Neural cell (in vitro differentiated cells): ENCODE data around the gene P2RY1. TPM values are rescaled to one million over a fixed set of nuclear protein-coding genes. Genes with fewer than 3 reads are reported as not detected.

Experiments used
- H2AFZ ChIP-seq: fragments of 200-600, 300-800 bp; sonication (generic), shearing (Covaris generic); 2 replicates; pipeline ENCODE4 v1.6.0; 2014; ENCODE audit warnings: low read depth, mild to moderate bottlenecking, antibody characterized with exemption, low read length, moderate library complexity
- H3F3A ChIP-seq: fragments of 200-600 bp; shearing (Covaris generic); 2 replicates; pipeline ENCODE4 v1.6.1; 2016; ENCODE audit warnings: mild to moderate bottlenecking, moderate library complexity, mixed read lengths, antibody characterized with exemption, low read length; ENCODE audit not compliant: insufficient read depth, poor library complexity, severe bottlenecking
- H3K27ac ChIP-seq: fragments of 200-600, 300-800 bp; sonication (generic), shearing (Covaris generic); 2 replicates; pipeline ENCODE4 v1.5.1; 2014; ENCODE audit warnings: mild to moderate bottlenecking, low read length, moderate library complexity
- H3K27me3 ChIP-seq: fragments of 300-800, 200-600 bp; sonication (generic), shearing (Covaris generic); 2 replicates; pipeline ENCODE4 v1.6.0; 2014; ENCODE audit warnings: mild to moderate bottlenecking, low read depth, low read length, moderate library complexity; ENCODE audit not compliant: insufficient read depth
- H3K36me3 ChIP-seq: fragments of 300-800, 200-600 bp; sonication (generic), shearing (Covaris generic); 2 replicates; pipeline ENCODE4 v1.5.1; 2014; ENCODE audit warnings: mild to moderate bottlenecking, antibody characterized with exemption, low read length, moderate library complexity; ENCODE audit not compliant: insufficient read depth
- H3K4me2 ChIP-seq: fragments of 300-800, 200-600 bp; sonication (generic), shearing (Covaris generic); 2 replicates; pipeline ENCODE4 v1.6.0; 2014; ENCODE audit warnings: mild to moderate bottlenecking, low read length
- H3K4me3 ChIP-seq: fragments of 300-800, 200-600 bp; sonication (generic), shearing (Covaris generic); 2 replicates; pipeline ENCODE4 v1.5.1; 2014; ENCODE audit warnings: mild to moderate bottlenecking, low read length, moderate library complexity
- H3K79me2 ChIP-seq: fragments of 200-600 bp; shearing (Covaris generic); replicated peaks from 2 replicates; pipeline ENCODE4 v1.6.0; 2014; ENCODE audit warnings: mild to moderate bottlenecking, low read length, moderate library complexity; ENCODE audit not compliant: insufficient read depth
- H3K9ac ChIP-seq: fragments of 300-800, 200-600 bp; sonication (generic), shearing (Covaris generic); 2 replicates; pipeline ENCODE4 v1.6.1; 2016; ENCODE audit warnings: mild to moderate bottlenecking, low read length, mixed read lengths
- H3K9me2 ChIP-seq: fragments of 200-600 bp; shearing (Covaris generic); 2 replicates; pipeline ENCODE4 v1.6.1; 2016; ENCODE audit warnings: mild to moderate bottlenecking, low read length, mixed read lengths; ENCODE audit not compliant: insufficient read depth
- H3K9me3 ChIP-seq: fragments of 200-600, 300-800 bp; sonication (generic), shearing (Covaris generic); 2 replicates; pipeline ENCODE4 v1.6.1; 2016; ENCODE audit warnings: mild to moderate bottlenecking, mixed run types, low read length, moderate library complexity, mixed read lengths
- H4K20me1 ChIP-seq: fragments of 200-600 bp; shearing (Covaris generic); 2 replicates; pipeline ENCODE4 v1.6.1; 2016; ENCODE audit warnings: mild to moderate bottlenecking, mixed run types; ENCODE audit not compliant: insufficient read depth
- CTCF ChIP-seq: fragments of 450-650 bp; IDR thresholded peaks from 2 replicates; pipeline ENCODE4 v1.5.1; 2014; ENCODE audit warnings: antibody characterized with exemption, mild to moderate bottlenecking, moderate library complexity; ENCODE audit not compliant: poor library complexity, severe bottlenecking
- EP300 ChIP-seq: fragments of 450-650 bp; conservative IDR thresholded peaks from 2 replicates; pipeline ENCODE4 v1.6.1; 2014; ENCODE audit warnings: antibody characterized with exemption, mild to moderate bottlenecking, moderate library complexity; ENCODE audit not compliant: poor library complexity, severe bottlenecking
- EZH2 ChIP-seq: fragments of 200-600, 300-800 bp; shearing (Covaris generic), sonication (generic); IDR thresholded peaks from 2 replicates; pipeline ENCODE4 v1.6.1; 2014; ENCODE audit warnings: antibody characterized with exemption, low read length, borderline replicate concordance, mild to moderate bottlenecking; ENCODE audit not compliant: insufficient read depth, poor library complexity, severe bottlenecking
- MXI1 ChIP-seq: fragments of 450-650 bp; conservative IDR thresholded peaks from 2 replicates; pipeline ENCODE4 v1.6.1; 2014; ENCODE audit warnings: antibody characterized with exemption, mild to moderate bottlenecking; ENCODE audit not compliant: poor library complexity, severe bottlenecking
- RAD21 ChIP-seq: fragments of 450-650 bp; conservative IDR thresholded peaks from 2 replicates; pipeline ENCODE4 v1.6.1; 2014; ENCODE audit warnings: antibody characterized with exemption, mild to moderate bottlenecking, moderate library complexity
- REST ChIP-seq: IDR thresholded peaks from 2 replicates; pipeline ENCODE4 v1.6.1; 2012; ENCODE audit warnings: borderline replicate concordance
- SMC3 ChIP-seq: fragments of 450-650 bp; conservative IDR thresholded peaks from 2 replicates; pipeline ENCODE4 v1.6.1; 2014; ENCODE audit warnings: antibody characterized with exemption, mild to moderate bottlenecking, moderate library complexity; ENCODE audit not compliant: poor library complexity
- TAF1 ChIP-seq: IDR thresholded peaks from 2 replicates; pipeline ENCODE4 v1.6.1; 2012; ENCODE audit warnings: low read depth
- polyA plus RNA-seq: library from polyadenylated mRNA; depleted of rRNA; stranded (reverse); fragments of >200 nt; gene quantifications from 2 replicates; pipeline ENCODE4 v1.2.3, GENCODE V29; 2014

Gene P2RY1
- polyA plus RNA-seq, 1 donor from 2014 or later = 3.0 TPM

GRCh38 chr3:152853196-152853595 lies 18.3 kb downstream of the P2RY1 start:
- Histone ChIP-seq H3K36me3 (no peaks in the 10 kb centered on the region), H3K79me2 (no peaks in the 10 kb centered on the region)

GRCh38 chr3:152857082-152857481 lies 22.2 kb downstream of the P2RY1 start:
- H3K79me2 ChIP-seq = no peaks in the 10 kb centered on the region
- H3K4me3 ChIP-seq = no peak overlapping the region
- H3K9me3 ChIP-seq = no peaks in the 10 kb centered on the region
- H2AFZ ChIP-seq = no peak overlapping the region
- H3K27ac ChIP-seq = no peak overlapping the region
- H3K9me2 ChIP-seq = no peaks in the 10 kb centered on the region
- no peak overlapping the region for H3K4me2 ChIP-seq
- H4K20me1 ChIP-seq = no peaks in the 10 kb centered on the region
- no peaks in the 10 kb centered on the region for H3K36me3 ChIP-seq
- no peaks in the 10 kb centered on the region for H3K27me3 ChIP-seq
- H3F3A ChIP-seq = no peaks in the 10 kb centered on the region
- H3K9ac ChIP-seq = no peak overlapping the region
- TF ChIP-seq EZH2 (no peak), REST (no peak), RAD21 (no peak), MXI1 (no peak), TAF1 (no peak), CTCF (no peak), EP300 (no peak)

More at GRCh38 chr3:152853196-152853595, 18.3 kb downstream of the P2RY1 start:
- H3K27me3 ChIP-seq = no peaks in the 10 kb centered on the region
- H4K20me1 ChIP-seq = no peaks in the 10 kb centered on the region
- no peak overlapping the region for H2AFZ ChIP-seq
- H3F3A ChIP-seq = no peaks in the 10 kb centered on the region
- TF ChIP-seq SMC3 (no peak), EP300 (no peak), MXI1 (no peak), CTCF (no peak), REST (no peak), TAF1 (no peak)
- no peak overlapping the region for H3K4me2 ChIP-seq
- no peaks in the 10 kb centered on the region for H3K9me3 ChIP-seq
- H3K9me2 ChIP-seq = no peaks in the 10 kb centered on the region
- no peak overlapping the region for H3K9ac ChIP-seq
- H3K4me3 ChIP-seq = no peak overlapping the region
- no peak overlapping the region for H3K27ac ChIP-seq
